ACHN (cell line): Measurements from ENCODE around the gene DNAJC10.
A peak's percentile ranks its signal among the peaks of the same experiment; 100 is the strongest.
"Not testable (repeated sequence)": the region's sequence is repeated elsewhere in the genome, so short reads cannot be mapped to it uniquely, and the experiment has no call there.

Source experiments
- DNase-seq: peaks from one replicate; pipeline ENCODE4 v3.0.0-alpha.2; 2015
- in situ Hi-C: cut with HindIII; loops from 2 replicates; pipeline ENCODE4 v1.10.0; 2017; ENCODE audit warnings: low sequenced_read_pairs, low pct_ligation_motif_present, low pct_unique_long_range_greater_than_20kb

Gene DNAJC10

GRCh38 chr2:182766626-182767025 is 50.6 kb downstream of the DNAJC10 start:
- in situ Hi-C loops: no loop called here
- no peak for DNase-seq

DNA sequence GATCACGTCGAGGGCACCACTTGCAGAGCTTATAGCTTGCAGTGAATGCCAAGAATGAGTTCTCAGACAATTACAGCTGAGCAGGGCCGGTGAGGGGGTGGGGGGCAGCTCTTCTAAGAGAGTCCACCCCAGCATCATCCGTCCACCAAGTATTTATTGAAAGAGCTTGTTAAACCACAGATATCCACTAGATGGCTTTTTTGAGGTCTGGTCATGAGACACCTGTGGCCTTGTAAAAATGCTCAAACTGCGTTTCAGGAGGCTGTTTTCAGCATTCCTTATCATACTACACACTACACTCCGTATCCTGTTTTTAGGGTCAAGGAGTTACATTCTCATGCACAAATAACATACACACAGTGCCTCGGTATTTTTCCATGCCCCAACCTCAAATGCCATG is 51.5 kb downstream of the DNAJC10 start:
- peak; percentile 49 for DNase-seq
- in situ Hi-C loops: no loop called here

DNA sequence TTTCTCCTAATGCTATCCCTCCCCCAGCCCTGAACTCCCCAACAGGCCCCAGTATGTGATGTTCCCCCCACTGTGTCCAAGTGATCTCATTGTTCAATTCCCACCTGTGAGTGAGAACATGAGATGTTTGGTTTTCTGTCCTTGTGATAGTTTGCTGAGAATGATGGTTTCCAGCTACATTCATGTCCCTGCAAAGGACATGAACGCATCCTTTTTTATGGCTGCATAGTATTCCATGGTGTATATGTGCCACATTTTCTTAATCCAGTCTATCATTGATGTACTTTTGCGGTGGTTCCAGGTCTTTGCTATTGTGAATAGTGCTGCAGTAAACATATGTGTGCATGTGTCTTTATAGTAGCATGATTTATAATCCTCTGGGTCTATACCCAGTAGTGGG is 52.9 kb downstream of the DNAJC10 start:
- DNase-seq, in situ Hi-C loops: not testable (repeated sequence)

- in situ Hi-C loops: no loop called here
- DNase-seq: no peak
Observed at GRCh38 chr2:182779323-182779722, 63.3 kb downstream of the DNAJC10 start.

DNA sequence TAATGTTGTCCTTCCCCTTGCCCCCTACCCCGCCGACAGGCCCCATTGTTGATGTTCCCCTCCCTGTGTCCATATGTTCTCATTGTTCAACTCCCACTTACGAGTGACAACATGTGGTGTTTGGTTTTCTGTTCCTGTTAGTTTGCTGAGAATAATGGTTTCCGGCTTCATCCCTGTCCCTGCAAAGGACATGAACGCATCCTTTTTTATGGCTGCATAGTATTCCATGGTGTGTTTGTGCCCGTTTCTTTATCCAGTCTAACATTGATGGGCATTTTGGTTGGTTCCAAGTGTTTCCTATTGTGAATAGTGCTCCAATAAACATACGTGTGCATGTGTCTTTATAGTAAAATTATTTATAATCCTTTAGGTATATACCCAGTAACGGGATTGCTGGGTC is 65.0 kb downstream of the DNAJC10 start:
- DNase-seq, in situ Hi-C loops: not testable (repeated sequence)

- DNase-seq, in situ Hi-C loops: not testable (repeated sequence)
Observed at GRCh38 chr2:182782686-182783085, 66.6 kb downstream of the DNAJC10 start.

- no peak for DNase-seq
- in situ Hi-C loops: no loop called here
Observed at GRCh38 chr2:182784058-182784706, 68.1 kb downstream of the DNAJC10 start.

- in situ Hi-C loops: no loop called here
- DNase-seq: peak; percentile 49
Observed at GRCh38 chr2:182784777-182785176, 68.7 kb downstream of the DNAJC10 start.

DNA sequence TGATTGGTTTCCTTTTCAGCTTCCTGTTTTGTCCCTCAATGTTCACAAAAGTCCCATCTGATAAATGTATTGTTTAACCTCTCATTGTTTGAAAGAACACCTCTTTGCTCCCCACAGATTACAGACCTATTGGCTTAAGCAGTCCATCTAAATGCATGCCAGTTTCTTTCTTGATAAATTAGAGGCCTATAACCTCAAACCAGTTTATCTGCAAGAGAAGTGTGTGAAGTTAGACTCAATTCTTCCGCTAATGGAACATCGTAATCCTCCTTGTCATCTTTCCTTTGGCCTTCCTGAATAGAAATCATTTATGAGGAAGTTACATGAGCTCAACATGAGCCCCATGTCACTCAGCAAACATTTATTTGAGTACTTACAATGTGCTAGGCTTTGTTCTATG is 76.4 kb downstream of the DNAJC10 start:
- in situ Hi-C loops: no loop called here
- DNase-seq: no peak

DNA sequence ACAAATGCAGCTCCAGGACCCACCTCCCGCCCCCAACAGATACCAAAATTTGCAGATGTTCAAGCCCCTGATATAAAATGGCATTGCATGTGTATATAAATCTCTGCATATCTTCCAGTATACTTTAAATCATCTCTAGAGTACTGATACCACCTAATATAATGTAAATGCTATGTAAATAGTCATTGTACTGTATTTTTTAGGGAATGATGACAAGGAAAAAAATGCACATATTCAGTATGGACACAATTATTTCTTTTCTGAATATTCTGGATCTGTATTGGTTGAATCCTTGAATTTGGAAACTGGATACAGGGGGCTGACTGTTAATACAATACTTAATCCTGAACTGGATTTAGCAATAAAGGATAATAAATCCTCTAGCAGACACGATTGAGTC is 82.7 kb downstream of the DNAJC10 start:
- no peak for DNase-seq
- in situ Hi-C loops: no loop called here

- DNase-seq: no peak
- in situ Hi-C loops: no loop called here
Observed at GRCh38 chr2:182804128-182804527, 88.1 kb downstream of the DNAJC10 start.

DNA sequence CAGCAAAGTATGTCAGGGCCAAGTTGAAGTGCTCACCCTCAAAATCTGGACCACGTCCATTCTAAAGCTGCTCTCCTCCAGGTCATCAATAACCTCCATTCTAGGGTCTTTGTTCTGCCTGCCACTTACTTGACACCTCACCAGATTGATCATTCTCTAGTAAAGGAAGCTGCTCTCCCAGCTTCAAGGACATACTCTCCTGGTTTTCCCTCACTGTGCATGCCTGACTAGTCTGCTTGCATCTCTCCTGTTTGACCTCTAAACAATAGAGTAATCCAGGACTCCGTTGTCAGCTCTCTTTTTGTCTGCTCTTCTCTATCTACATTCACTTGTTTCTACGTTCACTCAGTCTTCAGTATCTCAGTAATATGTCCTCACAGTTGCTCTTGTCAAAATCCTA is 91.3 kb downstream of the DNAJC10 start:
- DNase-seq: no peak
- in situ Hi-C loops: no loop called here

DNA sequence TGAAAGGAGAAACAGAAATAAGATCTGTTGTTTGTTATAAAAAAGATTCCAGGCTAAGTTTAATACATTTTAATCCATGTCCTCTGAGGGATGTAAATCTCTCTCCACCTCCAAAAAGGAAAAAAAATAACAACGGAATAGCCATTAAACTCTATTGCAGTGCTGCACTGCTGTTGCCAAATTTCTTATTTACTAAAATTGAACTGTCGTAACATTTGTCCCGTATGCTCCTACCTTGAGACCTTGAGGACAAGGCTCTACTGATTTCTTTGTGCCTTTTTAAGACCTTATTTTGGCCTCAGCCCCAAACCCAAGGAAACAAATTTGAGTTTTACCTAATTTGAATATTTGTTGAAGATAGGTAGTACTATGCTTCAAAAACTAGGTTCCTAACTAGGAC is 94.0 kb downstream of the DNAJC10 start:
- in situ Hi-C loops: no loop called here
- DNase-seq: no peak

GRCh38 chr2:182814380-182814779 is 98.3 kb downstream of the DNAJC10 start:
- in situ Hi-C loops: no loop called here
- DNase-seq: no peak

GRCh38 chr2:182814804-182815203 is 98.7 kb downstream of the DNAJC10 start:
- no peak for DNase-seq
- in situ Hi-C loops: no loop called here

DNA sequence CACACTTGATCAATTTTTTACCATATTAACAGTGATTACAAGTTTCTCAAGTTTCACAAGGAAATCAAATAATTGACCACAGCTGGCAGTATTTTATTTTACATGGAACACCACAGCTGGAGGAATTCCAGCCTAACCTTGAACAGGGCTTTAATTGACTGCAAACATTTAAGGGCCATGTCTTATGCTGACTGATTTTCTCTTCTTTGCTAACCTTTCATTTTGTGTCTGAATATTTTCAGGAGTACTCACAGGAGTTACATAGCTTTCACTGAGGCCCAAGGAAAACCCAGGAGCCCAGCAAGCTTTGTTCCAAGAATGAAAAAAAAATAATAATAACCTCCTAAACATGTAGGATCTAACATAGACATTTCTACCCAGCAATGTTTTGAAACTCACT is 100.8 kb downstream of the DNAJC10 start:
- in situ Hi-C loops: no loop called here
- no peak for DNase-seq

- DNase-seq: no peak
- in situ Hi-C loops: no loop called here
Observed at GRCh38 chr2:182817558-182817957, 101.5 kb downstream of the DNAJC10 start.

DNA sequence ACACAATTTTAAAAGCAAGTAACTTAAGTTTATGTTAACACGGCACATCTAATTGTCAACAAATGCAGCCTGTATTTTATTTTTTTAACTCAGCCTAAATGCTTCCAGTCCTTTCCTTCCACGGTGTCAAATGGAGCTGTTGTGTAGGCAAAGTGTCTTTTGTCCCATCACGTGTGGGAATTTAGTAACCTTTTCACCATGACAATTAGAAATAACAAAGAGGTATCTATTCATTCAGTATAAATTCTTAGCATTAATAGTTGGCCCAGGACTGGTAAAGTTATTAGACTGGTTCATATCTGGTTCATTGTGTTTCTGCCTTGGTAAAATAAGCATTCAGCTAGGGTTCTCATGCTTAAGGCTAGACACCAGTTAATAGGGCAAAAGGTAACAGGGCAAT is 102.4 kb downstream of the DNAJC10 start:
- in situ Hi-C loops: no loop called here
- no peak for DNase-seq

DNA sequence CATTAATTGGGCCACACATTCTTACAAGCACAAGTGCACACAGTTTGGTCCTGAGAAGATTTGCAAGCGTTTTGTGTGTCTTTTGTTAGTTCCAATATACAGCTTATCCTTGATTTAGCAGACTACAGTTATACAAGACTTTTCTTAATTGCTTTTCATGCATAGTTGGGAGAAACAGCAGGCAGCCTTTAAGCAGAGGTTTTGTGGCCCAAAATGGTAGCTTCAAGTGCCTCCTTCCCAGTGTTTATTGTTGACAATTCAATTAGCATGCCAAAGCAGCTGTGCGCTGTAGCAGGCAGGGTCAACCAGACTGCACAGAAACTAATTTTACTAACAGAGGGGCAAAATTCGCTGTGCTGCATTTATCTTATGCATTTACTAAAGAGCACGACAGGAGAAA is 102.9 kb downstream of the DNAJC10 start:
- in situ Hi-C loops: no loop called here
- no peak for DNase-seq

- in situ Hi-C loops: no loop called here
- no peak for DNase-seq
Observed at GRCh38 chr2:182819412-182819811, 103.4 kb downstream of the DNAJC10 start.

DNA sequence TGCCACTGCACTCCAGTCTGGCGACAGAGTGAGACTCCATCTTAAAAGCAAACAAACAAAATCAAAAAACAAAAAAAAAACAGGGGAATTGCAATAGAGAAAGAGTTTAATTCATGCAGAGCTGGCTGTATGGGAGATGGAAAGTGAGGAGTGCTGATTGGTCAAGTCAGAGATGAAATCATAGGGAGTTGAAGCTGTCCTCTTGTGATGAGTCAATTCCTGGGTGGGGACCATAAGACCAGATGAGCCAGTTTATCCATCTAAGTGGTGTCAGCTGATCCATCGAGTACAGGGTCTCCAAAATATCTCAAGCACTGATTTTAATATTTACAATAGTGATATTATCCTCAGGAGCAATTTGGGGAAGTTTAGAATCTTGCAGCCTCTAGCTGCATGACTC is 105.1 kb downstream of the DNAJC10 start:
- no peak for DNase-seq
- in situ Hi-C loops: no loop called here
